ENCODE measurements around the gene SERPINA4. TPM values are rescaled to one million over a fixed set of nuclear protein-coding genes. Genes with fewer than 3 reads are reported as not detected.

The SERPINA4 gene
- total RNA-seq, 1 donor, result not detected

DNA sequence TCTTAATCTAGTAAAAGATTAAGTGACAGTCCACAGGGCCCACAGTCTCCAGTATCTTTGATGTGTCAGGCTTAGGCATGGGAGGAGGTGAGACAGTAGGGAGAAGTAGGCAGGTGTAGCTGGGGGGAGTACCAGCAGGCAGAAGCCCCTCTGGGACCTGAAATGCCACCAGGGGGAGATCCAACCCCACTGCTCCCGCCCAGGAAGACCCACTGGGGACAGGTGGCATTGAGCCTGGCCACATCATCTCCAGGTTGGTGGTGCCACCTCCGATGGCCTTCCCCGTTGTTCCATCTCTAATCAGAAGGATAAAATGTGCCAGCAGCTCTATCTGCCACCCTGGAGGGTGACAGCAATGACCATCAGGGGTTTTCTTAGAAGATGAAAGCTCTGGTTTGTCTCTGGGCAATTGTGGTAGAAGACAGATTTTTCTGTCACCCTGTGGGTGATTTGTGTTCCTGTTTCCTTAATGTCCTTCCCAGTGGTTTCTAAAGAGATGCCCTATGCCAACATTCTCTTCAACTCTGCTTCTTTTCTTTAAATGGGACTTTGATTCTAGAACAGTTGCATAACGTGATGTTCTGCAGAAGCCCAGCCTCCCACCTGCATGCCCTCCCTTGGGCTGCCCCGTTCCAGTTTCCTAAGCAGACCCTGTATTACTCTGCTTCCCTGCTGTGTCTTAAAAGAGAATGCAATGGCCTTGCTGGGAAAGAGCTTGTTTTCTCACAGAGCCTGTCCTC lies 39.7 kb upstream of the SERPINA4 start:
- TF ChIP-seq, protein P1, sequence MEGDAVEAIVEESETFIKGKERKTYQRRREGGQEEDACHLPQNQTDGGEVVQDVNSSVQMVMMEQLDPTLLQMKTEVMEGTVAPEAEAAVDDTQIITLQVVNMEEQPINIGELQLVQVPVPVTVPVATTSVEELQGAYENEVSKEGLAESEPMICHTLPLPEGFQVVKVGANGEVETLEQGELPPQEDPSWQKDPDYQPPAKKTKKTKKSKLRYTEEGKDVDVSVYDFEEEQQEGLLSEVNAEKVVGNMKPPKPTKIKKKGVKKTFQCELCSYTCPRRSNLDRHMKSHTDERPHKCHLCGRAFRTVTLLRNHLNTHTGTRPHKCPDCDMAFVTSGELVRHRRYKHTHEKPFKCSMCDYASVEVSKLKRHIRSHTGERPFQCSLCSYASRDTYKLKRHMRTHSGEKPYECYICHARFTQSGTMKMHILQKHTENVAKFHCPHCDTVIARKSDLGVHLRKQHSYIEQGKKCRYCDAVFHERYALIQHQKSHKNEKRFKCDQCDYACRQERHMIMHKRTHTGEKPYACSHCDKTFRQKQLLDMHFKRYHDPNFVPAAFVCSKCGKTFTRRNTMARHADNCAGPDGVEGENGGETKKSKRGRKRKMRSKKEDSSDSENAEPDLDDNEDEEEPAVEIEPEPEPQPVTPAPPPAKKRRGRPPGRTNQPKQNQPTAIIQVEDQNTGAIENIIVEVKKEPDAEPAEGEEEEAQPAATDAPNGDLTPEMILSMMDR (IDR thresholded peaks at IDR 0.05; ENCODE audit: insufficient read depth, low read length), result no peak
- no peak for DNase-seq (ENCODE audit: low read depth)
- H3K4me3 ChIP-seq (ENCODE audit: low read depth, low read length), result no peak overlapping the region

DNA sequence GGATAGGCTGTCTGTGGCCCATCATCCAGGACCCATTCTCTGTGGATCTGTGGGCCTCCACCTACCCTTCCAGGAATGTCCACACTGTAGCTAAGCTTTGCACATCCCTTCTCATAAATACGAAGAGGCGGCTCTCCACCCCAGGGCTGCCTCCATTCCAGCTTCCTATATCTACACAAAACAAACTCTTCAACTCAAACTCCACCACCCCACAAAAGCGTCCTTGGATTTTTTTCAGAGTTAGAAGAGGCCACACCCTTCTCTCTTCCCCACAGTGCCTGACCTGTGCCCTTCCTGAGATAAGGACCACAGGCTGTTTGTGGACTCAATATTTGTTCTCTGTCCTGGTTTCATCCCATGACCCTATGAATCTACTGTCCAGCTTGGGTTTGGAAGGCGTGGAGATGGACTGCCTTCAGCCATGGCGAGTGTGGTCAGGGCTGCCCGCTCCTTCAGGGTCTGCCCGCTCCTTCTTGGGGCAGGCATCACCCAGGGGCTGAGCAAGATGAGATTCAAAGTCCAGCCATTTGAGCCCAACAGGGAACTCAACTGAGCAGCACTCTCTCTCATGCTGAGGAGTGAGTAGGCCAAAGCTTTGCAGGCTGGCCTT lies 39.0 kb upstream of the SERPINA4 start:
- TF ChIP-seq, protein P1 (IDR thresholded peaks at IDR 0.05; ENCODE audit: insufficient read depth, low read length), result no peak
- H3K4me3 ChIP-seq (ENCODE audit: low read depth, low read length), result no peak overlapping the region
- no peak for DNase-seq (ENCODE audit: low read depth)

DNA sequence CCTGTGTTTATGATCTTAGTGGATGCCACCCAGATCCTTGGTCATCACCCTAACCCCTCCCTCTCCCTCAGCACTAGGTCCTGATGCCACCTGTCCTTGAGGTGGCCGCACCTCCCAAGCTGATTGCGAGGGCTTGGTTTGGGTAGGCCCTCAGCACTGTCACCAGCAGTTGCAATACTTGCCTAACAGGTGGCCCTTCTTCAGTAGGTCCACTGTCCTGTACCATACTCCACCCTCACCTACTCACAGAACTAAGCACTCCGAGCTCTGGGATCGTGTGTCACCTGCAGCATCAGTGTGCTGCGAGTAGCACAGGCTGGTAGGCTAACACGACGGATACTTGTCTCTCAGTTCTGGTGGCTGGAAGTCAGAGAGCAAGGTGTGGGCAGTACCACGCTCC lies 38.0 kb upstream of the SERPINA4 start:
- TF ChIP-seq, protein P1 (IDR thresholded peaks at IDR 0.05; ENCODE audit: insufficient read depth, low read length), result no peak
- no peak for DNase-seq (ENCODE audit: low read depth)
- H3K4me3 ChIP-seq (ENCODE audit: low read depth, low read length), result no peak overlapping the region

DNA sequence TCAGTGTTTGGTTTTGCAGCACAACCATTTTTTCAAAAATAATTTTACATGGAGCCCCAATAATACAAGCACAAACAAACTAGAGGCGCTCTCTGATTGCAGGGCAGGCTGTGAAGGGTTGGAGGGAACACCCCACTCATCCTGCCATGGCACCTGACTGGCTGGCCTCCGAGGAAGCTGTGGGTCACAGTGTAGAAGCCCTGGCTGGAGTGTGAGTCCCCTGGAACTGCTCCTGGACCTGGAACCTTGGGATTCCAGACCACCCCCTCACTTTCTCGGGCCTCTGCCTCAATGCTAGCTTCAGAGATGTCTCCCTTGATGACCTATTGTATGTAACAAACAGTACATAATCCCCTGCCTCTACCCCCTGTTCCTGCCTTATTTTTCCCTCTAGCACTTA lies 37.1 kb upstream of the SERPINA4 start:
- DNase-seq (ENCODE audit: low read depth), result no peak
- H3K4me3 ChIP-seq (ENCODE audit: low read depth, low read length), result no peak overlapping the region
- TF ChIP-seq, protein P1 (IDR thresholded peaks at IDR 0.05; ENCODE audit: insufficient read depth, low read length), result no peak

DNA sequence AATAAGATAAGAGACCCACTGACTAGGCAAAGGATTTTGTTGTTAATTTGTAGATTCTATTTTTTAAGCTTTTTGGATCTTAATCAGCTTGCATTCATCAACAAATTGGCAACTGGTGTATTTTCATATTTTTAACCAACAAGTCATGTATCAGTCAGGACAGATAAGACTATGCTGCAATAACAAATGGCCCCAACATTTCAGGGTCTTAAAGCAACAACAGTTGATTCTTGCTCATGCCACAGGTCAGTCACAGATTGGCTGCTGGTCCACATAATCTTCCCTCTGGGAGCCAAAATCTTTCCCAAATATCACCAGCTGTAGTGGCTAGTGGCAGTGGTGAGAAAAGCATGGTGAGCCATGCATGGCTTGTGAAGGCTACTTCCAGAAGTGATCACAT lies 30.1 kb upstream of the SERPINA4 start:
- TF ChIP-seq, protein P1 (IDR thresholded peaks at IDR 0.05; ENCODE audit: insufficient read depth, low read length), result no peak
- DNase-seq (ENCODE audit: low read depth), result no peak
- no peak overlapping the region for H3K4me3 ChIP-seq (ENCODE audit: low read depth, low read length)

DNA sequence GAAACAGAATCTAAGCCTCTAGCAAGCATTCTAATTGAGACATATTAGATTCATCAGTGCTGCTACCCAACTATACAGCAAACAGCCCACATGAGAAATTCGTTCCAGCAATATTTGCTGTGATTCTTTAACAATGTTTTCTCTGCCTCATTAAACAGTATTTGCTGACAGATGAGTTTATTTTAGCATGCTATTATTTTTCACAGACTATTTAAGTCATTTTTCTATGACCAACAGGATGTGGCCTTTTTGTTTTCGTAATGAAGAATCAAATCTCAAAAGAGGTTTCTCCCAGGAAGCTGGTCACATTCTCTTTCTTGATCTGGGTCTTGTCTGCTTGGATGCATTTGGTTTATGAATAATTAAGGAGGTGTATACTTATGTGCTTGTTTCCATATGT lies 28.8 kb upstream of the SERPINA4 start:
- H3K4me3 ChIP-seq (ENCODE audit: low read depth, low read length), result no peak overlapping the region
- DNase-seq (ENCODE audit: low read depth), result no peak
- TF ChIP-seq, protein P1 (IDR thresholded peaks at IDR 0.05; ENCODE audit: insufficient read depth, low read length), result no peak
